Endothelial cell of umbilical vein (primary cell): ENCODE results near the gene IRF9. TPM values are rescaled to one million over a fixed set of nuclear protein-coding genes. Genes with fewer than 3 reads are reported as not detected.
A peak's percentile ranks its signal among the peaks of the same experiment; 100 is the strongest.

Experiments used
- BruUV-seq: library from RNA; stranded (reverse); fragments of 400-500 nt; replicated peaks from 2 replicates; lab custom pipeline; 2021; lab: Mats Ljungman, UMichigan
- CTCF ChIA-PET: fragments of 300-600, 350-600 bp; sonication (Branson Sonifier 250); formaldehyde crosslinking; loops from one replicate; lab custom pipeline; 2021; ENCODE audit warnings: antibody characterized with exemption, inconsistent platforms; lab: Charles Lee
- POLR2A ChIA-PET: fragments of 300-600, 350-600 bp; sonication (Branson Sonifier 250); formaldehyde crosslinking; loops from one replicate; lab custom pipeline; 2021; ENCODE audit warnings: antibody characterized with exemption, inconsistent platforms; lab: Charles Lee
- DNase-seq: peaks from one replicate; pipeline ENCODE4 v3.0.0-alpha.2; 2011; ENCODE audit warnings: low read depth, low spot score
- FAIRE-seq: peaks from 2 replicates; lab custom pipeline; 2011; peaks lifted over from hg19 to GRCh38; lab: Jason Lieb, UNC
- H2AFZ ChIP-seq: 2 replicates; pipeline ENCODE4 v1.6.0; 2012; ENCODE audit warnings: low read depth, low read length, control low read depth, inconsistent platforms
- H3K27ac ChIP-seq: 2 replicates; pipeline ENCODE4 v1.5.1; 2011; ENCODE audit warnings: low read depth, mild to moderate bottlenecking, control low read depth, low read length, moderate library complexity; ENCODE audit not compliant: insufficient read depth
- H3K27me3 ChIP-seq, 2 experiments: 2 replicates each; pipeline versions ENCODE4 v1.6.0 to v1.6.1; 2011; ENCODE audit warnings: low read length in 2 of 2, mixed read lengths in 1 of 2; ENCODE audit not compliant: control insufficient read depth in 2 of 2, insufficient read depth in 2 of 2
- H3K36me3 ChIP-seq, 2 experiments: 2 replicates in 1 of 2; 3 replicates in 1 of 2; pipeline ENCODE4 v1.5.1; 2011; ENCODE audit warnings: low read length in 2 of 2, mild to moderate bottlenecking in 1 of 2, moderate library complexity in 1 of 2; ENCODE audit not compliant: control insufficient read depth in 2 of 2, insufficient read depth in 2 of 2; ENCODE audit errors: extremely low read depth in 1 of 2
- H3K4me1 ChIP-seq: 3 replicates; pipeline ENCODE4 v1.5.1; 2011; ENCODE audit warnings: mild to moderate bottlenecking, low read length; ENCODE audit not compliant: control insufficient read depth, insufficient read depth; ENCODE audit errors: extremely low read depth
- H3K4me2 ChIP-seq: 2 replicates; pipeline ENCODE4 v1.6.1; 2011; ENCODE audit warnings: low read length, control low read depth, mixed read lengths; ENCODE audit not compliant: insufficient read depth
- H3K4me3 ChIP-seq, 3 experiments: fragments of 200-600 bp in 1 of 3; sonication (generic), shearing (Covaris generic) in 1 of 3; replicated peaks in 1 of 3; 2 replicates each; pipeline ENCODE4 v1.5.1; 2011 to 2016; ENCODE audit warnings: control low read depth in 3 of 3, low read length in 3 of 3, mild to moderate bottlenecking in 2 of 3, inconsistent platforms in 1 of 3, low read depth in 1 of 3, moderate library complexity in 1 of 3; ENCODE audit not compliant: insufficient read depth in 1 of 3
- H3K79me2 ChIP-seq: 2 replicates; pipeline ENCODE4 v1.6.0; 2012; ENCODE audit warnings: low read length, inconsistent platforms; ENCODE audit not compliant: control insufficient read depth, insufficient read depth
- H3K9ac ChIP-seq: replicated peaks from 2 replicates; pipeline ENCODE3; 2011; ENCODE audit warnings: low read length, control low read depth; ENCODE audit not compliant: insufficient read depth; ENCODE audit errors: extremely low read depth
- H3K9me1 ChIP-seq: replicated peaks from 3 replicates; pipeline ENCODE4 v1.6.0; 2011; ENCODE audit warnings: mild to moderate bottlenecking, low read length; ENCODE audit not compliant: control insufficient read depth, insufficient read depth; ENCODE audit errors: extremely low read depth
- H3K9me3 ChIP-seq: replicated peaks from 2 replicates; pipeline ENCODE4 v1.5.1; 2012; ENCODE audit warnings: low read length, inconsistent platforms; ENCODE audit not compliant: control insufficient read depth, insufficient read depth
- H4K20me1 ChIP-seq: replicated peaks from 2 replicates; pipeline ENCODE3; 2011; ENCODE audit warnings: mild to moderate bottlenecking, low read length; ENCODE audit not compliant: control insufficient read depth, insufficient read depth; ENCODE audit errors: extremely low read depth
- CTCF ChIP-seq, 2 donors: IDR thresholded peaks; 1 replicate in 1 of 2; 2 replicates in 1 of 2; pipeline ENCODE4 v1.5.1; 2011; ENCODE audit warnings: low read length in 2 of 2, mild to moderate bottlenecking in 2 of 2, moderate library complexity in 2 of 2, control low read depth in 1 of 2, inconsistent platforms in 1 of 2, low read depth in 1 of 2; ENCODE audit not compliant: insufficient read depth in 1 of 2; ENCODE audit errors: extremely low read depth in 1 of 2
- EZH2 ChIP-seq: IDR thresholded peaks from 2 replicates; pipeline ENCODE4 v1.6.1; 2012; ENCODE audit warnings: borderline replicate concordance, low read depth, mild to moderate bottlenecking, moderate library complexity, low read length, inconsistent platforms; ENCODE audit not compliant: severe bottlenecking
- FOS ChIP-seq: IDR thresholded peaks from 2 replicates; pipeline ENCODE4 v1.6.1; 2011; ENCODE audit warnings: mild to moderate bottlenecking, low read length, moderate library complexity, borderline replicate concordance; ENCODE audit not compliant: insufficient read depth
- GATA2 ChIP-seq: IDR thresholded peaks from 2 replicates; pipeline ENCODE4 v1.7.0; 2011; ENCODE audit warnings: low read depth, mild to moderate bottlenecking, moderate library complexity, mixed read lengths, low read length; ENCODE audit not compliant: insufficient read length, insufficient read depth
- JUN ChIP-seq: IDR thresholded peaks from 2 replicates; pipeline ENCODE4 v1.6.1; 2011; ENCODE audit warnings: borderline replicate concordance, low read depth; ENCODE audit not compliant: insufficient read length, insufficient read depth
- MAX ChIP-seq: IDR thresholded peaks from 2 replicates; pipeline ENCODE4 v1.6.1; 2011; ENCODE audit not compliant: insufficient read depth, insufficient read length
- MYC ChIP-seq: IDR thresholded peaks from one replicate; pipeline ENCODE4 v1.6.1; 2011; ENCODE audit warnings: mild to moderate bottlenecking, low read depth, low read length
- POLR2A ChIP-seq: IDR thresholded peaks from 2 replicates; pipeline ENCODE4 v1.6.1; 2012; ENCODE audit warnings: low read depth, mild to moderate bottlenecking, control low read depth, low read length
- POLR2AphosphoS5 ChIP-seq: IDR thresholded peaks from 2 replicates; pipeline ENCODE4 v1.6.1; 2012; ENCODE audit warnings: low read depth, mild to moderate bottlenecking, control low read depth, low read length, moderate library complexity; ENCODE audit not compliant: insufficient read depth
- dilution Hi-C: fragments of 300-500 bp; cut with MboI; formaldehyde crosslinking; loops from one replicate; pipeline ENCODE4 v1.15.0; 2019; ENCODE audit warnings: low sequenced_read_pairs; ENCODE audit not compliant: extremely low pct_ligation_motif_present
- intact Hi-C: fragments of 100-400 bp; cut with micrococcal nuclease; formaldehyde crosslinking; loops from one replicate; pipeline ENCODE4 v1.10.0; 2022
- polyA plus RNA-seq, 4 experiments: library from polyadenylated mRNA; depleted of rRNA in 3 of 4; stranded (reverse) in 3 of 4; unstranded in 1 of 4; fragments of >200 nt; gene quantifications; 2 replicates each; pipeline versions ENCODE4 v1.2.1 to v1.2.3, GENCODE V29; 2011 to 2012; ENCODE audit warnings: missing spikeins in 1 of 4
- total RNA-seq: library from RNA; stranded (reverse); gene quantifications from 2 replicates; pipeline ENCODE4 v1.2.3, GENCODE V29; 2021

The IRF9 gene
- total and polyA plus RNA-seq, 2 donors (not counting 3 experiments of a cell fraction or from before 2014, with no cell fraction given) = 44.6 to 46.1 TPM

GRCh38 chr14:24189460-24189859 lies 28.4 kb downstream of the IRF9 start:
- no peaks in the 10 kb centered on the region for H3K9me3 ChIP-seq
- H3K4me3 ChIP-seq = no peak overlapping the region
- H3K4me1 ChIP-seq = peaks cover 8% of the 10 kb centered on the region
- dilution Hi-C loops = no loop called here
- TF ChIP-seq JUN (no peak), GATA2 (no peak), POLR2A (no peak), FOS (no peak), MYC (no peak), MAX (no peak), POLR2AphosphoS5 (no peak), EZH2 (no peak), CTCF (IDR thresholded peaks at IDR 0.05; ENCODE audit: extremely low read depth in 1 of 2, insufficient read depth in 1 of 2, low read depth in 1 of 2, low read length in 2 of 2) (no peak)
- H4K20me1 ChIP-seq = no peaks in the 10 kb centered on the region
- BruUV-seq = no TSS peak
- no peak overlapping the region for H2AFZ ChIP-seq
- H3K4me2 ChIP-seq = no peak overlapping the region
- ChIA-PET CTCF (interaction anchor here (1.0 to 1.6 kb wide), 4 partner anchors 24 to 108 kb away, joined by 3 to 6 read pairs (median 4); partner anchors contain the start of genes CHMP4A, IRF9 and MDP1), POLR2A (interaction anchor here (1.0 kb wide), 1 partner anchor 24 kb away, joined by 5 read pairs; the partner anchor contains the start of gene CHMP4A)
- H3K27me3 ChIP-seq = no peaks in the 10 kb centered on the region
- no peaks in the 10 kb centered on the region for H3K9me1 ChIP-seq
- H3K27ac ChIP-seq = no peak overlapping the region
- intact Hi-C loops = loop anchor here (2.0 kb wide), 4 partner anchors 29 to 107 kb away; partner anchors contain the start of genes DCAF11, IRF9, NRL and PSME2
- H3K9ac ChIP-seq = peak overlapping the region; percentile 14
- peaks cover 24% of the 10 kb centered on the region for H3K79me2 ChIP-seq
- peaks cover 5 to 31% of the 10 kb centered on the region in 2 experiments for H3K36me3 ChIP-seq
- FAIRE-seq (no peak), DNase-seq (no peak)
